Calu3 (cell line): ENCODE results near the gene MIF. TPM values are rescaled to one million over a fixed set of nuclear protein-coding genes. Genes with fewer than 3 reads are reported as not detected.
"Not testable (repeated sequence)": the region's sequence is repeated elsewhere in the genome, so short reads cannot be mapped to it uniquely, and the experiment has no call there.

Experiments used
- BruUV-seq: library from RNA; stranded (reverse); fragments of 400-500 nt; replicated peaks from 2 replicates; lab custom pipeline; 2021; lab: Mats Ljungman, UMichigan
- CTCF ChIA-PET: fragments of 300-600 bp; sonication (Branson Sonifier 250); formaldehyde crosslinking; loops from one replicate; lab custom pipeline; 2022; ENCODE audit warnings: antibody characterized with exemption; lab: Charles Lee
- DNase-seq: peaks from one replicate; pipeline ENCODE4 v3.0.0; 2022
- H3K27ac Mint-ChIP-seq: one replicate; pipeline ENCODE4 v1.8.0; 2022; ENCODE audit warnings: mixed read lengths; ENCODE audit not compliant: unreplicated experiment
- H3K27me3 Mint-ChIP-seq: one replicate; pipeline ENCODE4 v1.8.0; 2022; ENCODE audit warnings: mixed read lengths; ENCODE audit not compliant: unreplicated experiment
- H3K36me3 Mint-ChIP-seq: one replicate; pipeline ENCODE4 v1.8.0; 2022; ENCODE audit warnings: mild to moderate bottlenecking, moderate library complexity, mixed read lengths; ENCODE audit not compliant: insufficient read depth, unreplicated experiment
- H3K4me1 Mint-ChIP-seq: one replicate; pipeline ENCODE4 v1.8.0; 2022; ENCODE audit warnings: mild to moderate bottlenecking, low read depth, mixed read lengths; ENCODE audit not compliant: unreplicated experiment
- H3K4me3 Mint-ChIP-seq: one replicate; pipeline ENCODE4 v1.8.0; 2022; ENCODE audit warnings: mild to moderate bottlenecking, low read depth, moderate library complexity, mixed read lengths; ENCODE audit not compliant: unreplicated experiment
- H3K9me3 Mint-ChIP-seq: one replicate; pipeline ENCODE4 v1.8.0; 2022; ENCODE audit warnings: low read depth, mixed read lengths; ENCODE audit not compliant: unreplicated experiment
- intact Hi-C: fragments of 100-400 bp; cut with micrococcal nuclease; formaldehyde crosslinking; loops from one replicate; pipeline ENCODE4 v1.10.0; 2022; ENCODE audit not compliant: unreplicated experiment
- total RNA-seq: library from RNA; stranded (reverse); gene quantifications from 2 replicates; pipeline ENCODE4 v1.2.3, GENCODE V29; 2022
- TF ChIP-seq, protein P1 (sequence below): fragments of 200-600 bp; IDR thresholded peaks from one replicate; pipeline ENCODE4 v1.8.0; 2022; ENCODE audit warnings: antibody characterized with exemption; ENCODE audit not compliant: unreplicated experiment

The MIF gene
- total RNA-seq, 1 experiment from 2014 or later: 679 TPM

DNA sequence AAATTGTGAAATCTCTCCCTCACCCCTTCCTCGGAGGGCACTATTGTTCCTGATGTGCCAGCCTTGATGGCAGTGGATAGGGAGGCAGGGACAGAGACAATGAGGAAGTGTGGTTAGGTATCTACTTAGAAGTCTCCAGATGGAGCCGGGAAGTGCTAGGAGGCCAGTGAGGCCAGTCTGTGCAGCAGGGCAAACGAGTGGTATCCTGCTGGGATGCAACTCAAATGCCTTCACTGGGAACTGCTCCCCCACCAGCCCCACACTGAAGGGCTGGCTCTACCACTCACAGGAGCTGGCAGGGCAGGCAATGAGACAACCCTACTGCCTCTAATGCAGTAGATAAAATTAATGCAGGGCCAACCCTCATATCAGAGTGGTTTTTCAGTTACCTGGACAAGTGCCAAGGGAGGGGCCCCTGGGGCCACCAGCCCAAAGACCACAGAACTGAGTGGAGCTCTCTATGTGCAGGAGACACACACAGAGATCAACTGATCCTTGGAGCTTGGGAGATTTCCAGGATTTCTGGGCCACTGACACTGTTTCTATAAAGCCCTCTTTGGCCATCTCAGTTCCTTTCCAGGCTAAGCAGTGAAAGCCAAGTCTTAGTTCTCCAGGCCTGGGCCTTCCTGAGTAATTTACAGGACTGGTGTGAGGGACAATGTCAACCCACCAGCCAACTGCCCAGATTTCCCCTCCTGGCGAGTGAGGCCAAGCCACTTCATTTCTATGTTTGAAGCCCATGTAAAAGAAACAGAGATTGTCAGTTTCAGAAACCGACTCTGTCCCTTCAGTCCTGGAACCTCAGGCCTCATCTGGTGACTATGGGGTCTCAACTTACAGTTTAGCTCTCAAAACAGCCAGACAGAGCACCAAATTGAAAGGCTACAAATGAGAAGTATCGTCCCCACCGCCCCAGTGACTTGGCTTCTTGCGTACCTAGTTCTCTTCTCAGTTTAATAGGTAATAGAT is 4.1 kb downstream of the MIF start:
- CTCF ChIA-PET: interaction anchor here (0.6 kb wide), 1 partner anchor 368 kb away, joined by 4 read pairs; no protein-coding TSS in a partner anchor
- BruUV-seq: no TSS peak
- no peak overlapping the region for H3K27ac Mint-ChIP-seq
- TF ChIP-seq, protein P1, sequence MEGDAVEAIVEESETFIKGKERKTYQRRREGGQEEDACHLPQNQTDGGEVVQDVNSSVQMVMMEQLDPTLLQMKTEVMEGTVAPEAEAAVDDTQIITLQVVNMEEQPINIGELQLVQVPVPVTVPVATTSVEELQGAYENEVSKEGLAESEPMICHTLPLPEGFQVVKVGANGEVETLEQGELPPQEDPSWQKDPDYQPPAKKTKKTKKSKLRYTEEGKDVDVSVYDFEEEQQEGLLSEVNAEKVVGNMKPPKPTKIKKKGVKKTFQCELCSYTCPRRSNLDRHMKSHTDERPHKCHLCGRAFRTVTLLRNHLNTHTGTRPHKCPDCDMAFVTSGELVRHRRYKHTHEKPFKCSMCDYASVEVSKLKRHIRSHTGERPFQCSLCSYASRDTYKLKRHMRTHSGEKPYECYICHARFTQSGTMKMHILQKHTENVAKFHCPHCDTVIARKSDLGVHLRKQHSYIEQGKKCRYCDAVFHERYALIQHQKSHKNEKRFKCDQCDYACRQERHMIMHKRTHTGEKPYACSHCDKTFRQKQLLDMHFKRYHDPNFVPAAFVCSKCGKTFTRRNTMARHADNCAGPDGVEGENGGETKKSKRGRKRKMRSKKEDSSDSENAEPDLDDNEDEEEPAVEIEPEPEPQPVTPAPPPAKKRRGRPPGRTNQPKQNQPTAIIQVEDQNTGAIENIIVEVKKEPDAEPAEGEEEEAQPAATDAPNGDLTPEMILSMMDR: no peak
- H3K9me3 Mint-ChIP-seq: peaks cover 6% of the 10 kb centered on the region
- peaks cover 15% of the 10 kb centered on the region for H3K4me1 Mint-ChIP-seq
- intact Hi-C loops: no loop called here
- no peaks in the 10 kb centered on the region for H3K27me3 Mint-ChIP-seq
- peaks cover 52% of the 10 kb centered on the region for H3K36me3 Mint-ChIP-seq
- no peak overlapping the region for H3K4me3 Mint-ChIP-seq
- DNase-seq: no peak

DNA sequence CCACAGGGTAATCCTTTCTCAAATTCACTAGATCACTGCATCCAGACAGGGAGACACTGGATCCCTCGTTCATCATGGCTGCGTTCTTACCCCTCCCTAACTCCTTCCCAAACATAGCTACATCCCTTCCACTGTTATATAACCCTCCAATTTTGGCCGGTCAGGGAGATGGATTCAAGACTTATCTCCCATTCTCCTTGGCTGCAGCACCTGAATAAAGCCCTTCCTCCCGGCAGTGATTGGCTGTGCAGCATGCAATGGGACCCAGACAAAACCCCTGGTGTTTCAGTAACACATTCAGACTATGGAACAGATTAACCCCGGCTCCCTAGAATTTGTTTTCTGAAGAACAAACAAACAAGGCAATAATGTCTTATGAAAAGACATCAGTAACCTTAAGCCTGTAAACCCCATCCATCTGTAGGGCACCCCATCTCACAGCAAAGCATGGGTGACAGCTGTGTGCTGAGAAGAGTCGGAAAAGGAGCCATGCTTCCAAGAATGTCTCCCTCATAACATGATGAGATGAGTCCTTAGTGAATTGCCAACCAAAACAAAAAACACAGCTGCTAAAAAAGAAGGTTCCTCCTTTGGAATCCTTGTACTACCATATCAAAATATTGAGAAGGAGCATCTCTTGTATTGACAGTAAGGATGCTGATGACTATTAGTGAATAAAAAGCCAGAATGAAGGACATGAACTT is 5.0 kb downstream of the MIF start:
- CTCF ChIA-PET: interaction anchor here (0.6 kb wide), 1 partner anchor 369 kb away, joined by 4 read pairs; no protein-coding TSS in a partner anchor
- Mint-ChIP-seq H3K27me3 (peaks cover 7% of the 10 kb centered on the region), H3K9me3 (peaks cover 6% of the 10 kb centered on the region), H3K36me3 (peaks cover 43% of the 10 kb centered on the region), H3K27ac (no peak overlapping the region), H3K4me1 (peaks cover 10% of the 10 kb centered on the region), H3K4me3 (no peak overlapping the region)
- DNase-seq: no peak
- no TSS peak for BruUV-seq
- TF ChIP-seq, protein P1: no peak
- intact Hi-C loops: no loop called here

DNA sequence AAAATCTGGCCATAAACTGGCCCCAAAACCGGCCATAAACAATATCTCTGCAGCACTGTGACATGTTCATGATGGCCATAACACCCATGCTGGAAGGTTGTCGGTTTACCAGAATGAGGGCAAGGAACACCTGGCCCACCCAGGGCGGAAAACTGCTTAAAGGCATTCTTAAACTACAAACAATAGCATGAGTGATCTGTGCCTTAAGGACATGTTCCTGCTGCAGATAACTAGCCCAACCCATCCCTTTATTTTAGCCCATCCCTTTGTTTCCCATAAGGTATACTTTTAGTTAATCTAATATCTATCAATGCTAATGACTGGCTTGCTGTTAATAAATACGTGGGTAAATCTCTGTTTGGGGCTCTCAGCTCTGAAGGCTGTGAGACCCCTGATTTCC is 6.0 kb downstream of the MIF start:
- BruUV-seq, H3K4me3 Mint-ChIP-seq, DNase-seq, H3K9me3 Mint-ChIP-seq, CTCF ChIA-PET, H3K4me1 Mint-ChIP-seq, H3K27ac Mint-ChIP-seq, intact Hi-C loops: not testable (repeated sequence)
- Mint-ChIP-seq H3K36me3 (peaks cover 33% of the 10 kb centered on the region), H3K27me3 (peaks cover 18% of the 10 kb centered on the region)

DNA sequence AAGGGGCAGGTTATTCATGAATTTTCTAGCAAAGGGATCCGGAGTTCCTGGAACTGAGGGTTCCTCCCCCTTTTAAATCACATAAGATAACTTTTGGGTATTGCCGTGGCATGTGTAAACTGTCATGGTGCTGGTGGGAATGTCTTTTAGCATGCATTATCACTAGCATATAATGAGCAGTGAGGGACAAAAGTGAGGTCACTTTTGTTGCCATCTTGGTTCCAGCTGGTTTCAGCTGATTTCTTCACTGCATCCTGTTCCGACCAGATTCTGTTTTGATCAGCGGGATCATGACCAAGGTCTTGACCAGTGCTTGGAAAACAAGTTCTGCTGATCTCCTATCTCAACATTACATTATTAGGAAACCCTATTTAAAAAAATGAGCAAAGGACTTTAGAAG is 7.4 kb downstream of the MIF start:
- no peak overlapping the region for H3K4me3 Mint-ChIP-seq

More for the DNA sequence above, 7.4 kb downstream of the MIF start:
- peaks cover 6% of the 10 kb centered on the region for H3K9me3 Mint-ChIP-seq
- H3K27me3 Mint-ChIP-seq: peaks cover 22% of the 10 kb centered on the region
- BruUV-seq: no TSS peak
- peaks cover 19% of the 10 kb centered on the region for H3K36me3 Mint-ChIP-seq
- CTCF ChIA-PET: no interaction called here
- DNase-seq: no peak
- H3K4me1 Mint-ChIP-seq: peaks cover 10% of the 10 kb centered on the region
- H3K27ac Mint-ChIP-seq: no peak overlapping the region
- intact Hi-C loops: no loop called here
- TF ChIP-seq, protein P1: no peak
